H1 (cell line): ENCODE data around the gene DIAPH1. TPM values are rescaled to one million over a fixed set of nuclear protein-coding genes. Genes with fewer than 3 reads are reported as not detected.

Source experiments
- CTCF ChIA-PET: fragments of 300-600 bp; sonication (Branson Sonifier 250); formaldehyde crosslinking; loops from one replicate; lab custom pipeline; 2021; ENCODE audit not compliant: partially characterized antibody; lab: Charles Lee
- POLR2A ChIA-PET: fragments of 300-600 bp; sonication (Branson Sonifier 250); formaldehyde crosslinking; loops from one replicate; lab custom pipeline; 2021; ENCODE audit warnings: inconsistent platforms; ENCODE audit not compliant: partially characterized antibody; lab: Charles Lee
- DNase-seq, 2 experiments: peaks; one replicate each; pipeline versions ENCODE4 v3.0.0 to v3.0.0-alpha.2; 2010 to 2022; ENCODE audit warnings: low spot score in 2 of 2, low read depth in 1 of 2, mixed read lengths in 1 of 2
- FAIRE-seq: peaks from 2 replicates; lab custom pipeline; 2011; peaks lifted over from hg19 to GRCh38; lab: Jason Lieb, UNC
- H2AFZ ChIP-seq: 2 replicates; pipeline ENCODE4 v1.8.1; 2012; ENCODE audit warnings: low read length, inconsistent platforms
- H2AK5ac ChIP-seq: 2 replicates; pipeline ENCODE4 v1.6.1; 2013; ENCODE audit warnings: low read depth, low read length
- H2BK120ac ChIP-seq: replicated peaks from 2 replicates; pipeline ENCODE3; 2013; ENCODE audit warnings: low read depth, low read length, inconsistent platforms
- H2BK12ac ChIP-seq: 2 replicates; pipeline ENCODE4 v1.6.1; 2013; ENCODE audit warnings: low read depth, low read length
- H2BK15ac ChIP-seq: 2 replicates; pipeline ENCODE4 v1.6.1; 2013; ENCODE audit warnings: low read length
- H2BK20ac ChIP-seq: 2 replicates; pipeline ENCODE4 v1.6.1; 2013; ENCODE audit warnings: low read length
- H2BK5ac ChIP-seq: 2 replicates; pipeline ENCODE4 v1.6.1; 2013; ENCODE audit warnings: low read depth, low read length
- H3K14ac ChIP-seq: 2 replicates; pipeline ENCODE4 v1.6.1; 2013; ENCODE audit warnings: inconsistent platforms; ENCODE audit not compliant: insufficient read length
- H3K18ac ChIP-seq: 2 replicates; pipeline ENCODE4 v1.6.1; 2013; ENCODE audit warnings: low read length; ENCODE audit errors: extremely low read depth
- H3K23ac ChIP-seq: 2 replicates; pipeline ENCODE4 v1.6.1; 2013; ENCODE audit warnings: inconsistent platforms; ENCODE audit not compliant: insufficient read length
- H3K23me2 ChIP-seq: 2 replicates; pipeline ENCODE4 v1.6.1; 2013; ENCODE audit warnings: low read depth, low read length
- H3K27ac ChIP-seq: 2 replicates; pipeline ENCODE4 v1.6.1; 2011; ENCODE audit warnings: low read depth, low read length, inconsistent platforms
- H3K27me3 ChIP-seq, 4 experiments: replicated peaks in 1 of 4; 1 replicate in 1 of 4; 2 replicates in 3 of 4; pipeline versions ENCODE4 v1.6.1 to v1.8.1; 2011 to 2013; ENCODE audit warnings: low read length in 3 of 4, mild to moderate bottlenecking in 3 of 4, inconsistent platforms in 2 of 4, mixed read lengths in 2 of 4, moderate library complexity in 1 of 4; ENCODE audit not compliant: control insufficient read depth in 3 of 4, insufficient read depth in 3 of 4; ENCODE audit errors: extremely low read depth in 1 of 4
- H3K36me3 ChIP-seq, 4 experiments: 2 replicates each; pipeline versions ENCODE4 v1.6.1 to v1.8.1; 2011 to 2013; ENCODE audit warnings: mild to moderate bottlenecking in 4 of 4, low read length in 3 of 4, moderate library complexity in 2 of 4, control low read depth in 1 of 4, inconsistent platforms in 1 of 4; ENCODE audit not compliant: insufficient read depth in 4 of 4, control insufficient read depth in 2 of 4
- H3K4ac ChIP-seq: replicated peaks from 2 replicates; pipeline ENCODE3; 2013; ENCODE audit warnings: low read length, low read depth, mixed read lengths, inconsistent platforms; ENCODE audit not compliant: insufficient read length
- H3K4me1 ChIP-seq, 4 experiments: replicated peaks in 1 of 4; 1 replicate in 1 of 4; 2 replicates in 3 of 4; pipeline versions ENCODE4 v1.6.1 to v1.8.1; 2011 to 2013; ENCODE audit warnings: low read length in 3 of 4, inconsistent platforms in 2 of 4, mixed read lengths in 1 of 4; ENCODE audit not compliant: insufficient read depth in 4 of 4, control insufficient read depth in 3 of 4
- H3K4me2 ChIP-seq, 2 experiments: 2 replicates each; pipeline versions ENCODE4 v1.6.1 to v1.8.1; 2011 to 2013; ENCODE audit warnings: low read depth in 2 of 2, low read length in 2 of 2, control low read depth in 1 of 2, inconsistent platforms in 1 of 2, mild to moderate bottlenecking in 1 of 2; ENCODE audit not compliant: insufficient read depth in 1 of 2
- H3K4me3 ChIP-seq, 4 experiments: fragments of 200-600, 300-600 bp in 1 of 4; sonication (generic), shearing (Covaris generic), sonication (Bioruptor Twin) in 1 of 4; 2 replicates each; pipeline versions ENCODE4 v1.5.1 to v1.8.1; 2011 to 2016; ENCODE audit warnings: low read length in 4 of 4, low read depth in 3 of 4, control low read depth in 2 of 4, inconsistent platforms in 2 of 4, mild to moderate bottlenecking in 2 of 4, mixed read lengths in 1 of 4, moderate library complexity in 1 of 4; ENCODE audit not compliant: insufficient read depth in 2 of 4; ENCODE audit errors: extremely low read depth in 1 of 4
- H3K56ac ChIP-seq: replicated peaks from 2 replicates; pipeline ENCODE3; 2013; ENCODE audit warnings: low read depth, mild to moderate bottlenecking, mixed read lengths, low read length, inconsistent platforms; ENCODE audit not compliant: insufficient read length
- H3K79me1 ChIP-seq: 2 replicates; pipeline ENCODE4 v1.6.1; 2013; ENCODE audit warnings: low read depth, low read length, control low read depth
- H3K79me2 ChIP-seq, 2 experiments: 2 replicates each; pipeline versions ENCODE4 v1.6.1 to v1.8.1; 2012 to 2013; ENCODE audit warnings: low read length in 2 of 2, mild to moderate bottlenecking in 2 of 2, inconsistent platforms in 1 of 2; ENCODE audit not compliant: insufficient read depth in 2 of 2, control insufficient read depth in 1 of 2
- H3K9ac ChIP-seq, 4 experiments: replicated peaks in 1 of 4; 1 replicate in 1 of 4; 2 replicates in 3 of 4; pipeline versions ENCODE4 v1.6.1 to v1.8.1; 2011 to 2013; ENCODE audit warnings: low read depth in 3 of 4, low read length in 3 of 4, control low read depth in 2 of 4, mild to moderate bottlenecking in 2 of 4, moderate library complexity in 2 of 4, inconsistent platforms in 1 of 4; ENCODE audit errors: extremely low read depth in 1 of 4
- H3K9me3 ChIP-seq, 2 experiments: 2 replicates each; pipeline versions ENCODE4 v1.6.1 to v1.8.1; 2012 to 2013; ENCODE audit warnings: mild to moderate bottlenecking in 2 of 2, moderate library complexity in 2 of 2, control low read depth in 1 of 2, inconsistent platforms in 1 of 2, low read depth in 1 of 2, low read length in 1 of 2, mixed read lengths in 1 of 2; ENCODE audit not compliant: insufficient read depth in 2 of 2
- H4K20me1 ChIP-seq, 2 experiments: replicated peaks in 1 of 2; 2 replicates each; pipeline versions ENCODE3 to v1.8.1; 2011 to 2013; ENCODE audit warnings: inconsistent platforms in 2 of 2, low read length in 2 of 2, mild to moderate bottlenecking in 1 of 2; ENCODE audit not compliant: insufficient read depth in 2 of 2, control insufficient read depth in 1 of 2
- H4K5ac ChIP-seq: 2 replicates; pipeline ENCODE4 v1.6.1; 2013; ENCODE audit warnings: low read length, low read depth, mixed read lengths, inconsistent platforms; ENCODE audit not compliant: insufficient read length
- H4K8ac ChIP-seq: 2 replicates; pipeline ENCODE4 v1.8.0; 2013; ENCODE audit warnings: mild to moderate bottlenecking, moderate library complexity, low read length, inconsistent platforms; ENCODE audit not compliant: insufficient read depth; ENCODE audit errors: extremely low read depth
- H4K91ac ChIP-seq: replicated peaks from 2 replicates; pipeline ENCODE3; 2013; ENCODE audit warnings: low read length, mixed read lengths, inconsistent platforms; ENCODE audit not compliant: insufficient read length
- CBX5 ChIP-seq: fragments of 300-800, 300-1000 bp; sonication (generic); IDR thresholded peaks from 2 replicates; pipeline ENCODE4 v1.7.1; 2016; ENCODE audit warnings: antibody characterized with exemption, low read length, low read depth
- CBX8 ChIP-seq: fragments of 300-800, 300-1000 bp; sonication (generic); IDR thresholded peaks from 2 replicates; pipeline ENCODE4 v1.7.1; 2016; ENCODE audit warnings: low read depth, low read length, borderline replicate concordance
- CTBP2 ChIP-seq: IDR thresholded peaks from 2 replicates; pipeline ENCODE4 v1.7.0; 2011; ENCODE audit warnings: borderline replicate concordance, mild to moderate bottlenecking, moderate library complexity, mixed read lengths, low read length; ENCODE audit not compliant: insufficient read depth, insufficient read length
- GTF2F1 ChIP-seq: IDR thresholded peaks from 2 replicates; pipeline ENCODE4 v1.6.1; 2012; ENCODE audit warnings: low read depth, low read length, improper control_type of control experiment, borderline replicate concordance
- HDAC6 ChIP-seq: IDR thresholded peaks from one replicate; pipeline ENCODE4 v1.7.1; 2012; ENCODE audit warnings: low read depth, mild to moderate bottlenecking, inconsistent platforms, low read length, moderate library complexity
- KDM5A ChIP-seq: fragments of 200-600 bp; IDR thresholded peaks from 2 replicates; pipeline ENCODE4 v1.7.1; 2012; ENCODE audit warnings: mild to moderate bottlenecking, low read length, inconsistent platforms, mixed read lengths
- RBBP5 ChIP-seq: IDR thresholded peaks from 2 replicates; pipeline ENCODE4 v1.7.1; 2012; ENCODE audit warnings: low read depth, mild to moderate bottlenecking, inconsistent platforms, low read length, moderate library complexity, borderline replicate concordance
- SIX5 ChIP-seq: IDR thresholded peaks from 2 replicates; pipeline ENCODE4 v1.6.1; 2011; ENCODE audit warnings: mild to moderate bottlenecking, low read depth, low read length
- SRF ChIP-seq: IDR thresholded peaks from 2 replicates; pipeline ENCODE4 v1.6.1; 2011; ENCODE audit warnings: mild to moderate bottlenecking, low read depth, low read length, moderate library complexity
- USF2 ChIP-seq: IDR thresholded peaks from 2 replicates; pipeline ENCODE4 v1.6.1; 2011; ENCODE audit warnings: low read length, improper control_type of control experiment
- WGBS, 2 experiments: shearing (Covaris generic) in 1 of 2; methylation state at CpG; one replicate each; pipeline versions ENCODE4 v1.1.6 to v1.1.7; 2013 to 2015; ENCODE audit warnings: low lambda C conversion rate in 2 of 2, mixed read lengths in 2 of 2, inconsistent platforms in 1 of 2, low coverage in 1 of 2, missing lambda C conversion rate in 1 of 2; ENCODE audit not compliant: insufficient replicate concordance in 2 of 2, insufficient coverage in 1 of 2, insufficient read length in 1 of 2; ENCODE audit errors: extremely low coverage in 1 of 2, missing lambda C conversion rate in 1 of 2; 5-methylcytosine and 5-hydroxymethylcytosine counted together
- polyA plus RNA-seq, 7 experiments: library from polyadenylated mRNA; depleted of rRNA in 3 of 7; stranded (reverse) in 5 of 7; unstranded in 2 of 7; fragments of >200 nt in 5 of 7; fragments of 200-250 nt in 2 of 7; gene quantifications; 1 replicate in 5 of 7; 2 replicates in 1 of 7; 4 replicates in 1 of 7; pipeline versions ENCODE4 v1.2.1 to v1.2.3, GENCODE V29; 2011 to 2013; ENCODE audit warnings: missing spikeins in 2 of 7, mixed read lengths in 2 of 7
- total RNA-seq: library from RNA; stranded (reverse); fragmentation: NEBNext Ultra II Directional; extraction: Animal tissue kit (Norgen Biotek cat#: 25700); gene quantifications from 2 replicates; pipeline ENCODE4 v1.2.1, GENCODE V29; 2021

The DIAPH1 gene
- total and polyA plus RNA-seq, 2 of the 8 experiments (the other 6 are each of a cell fraction or from before 2014, with no cell fraction given) = 61.2 to 114 TPM

- Histone ChIP-seq H3K36me3 (peaks cover 0 to 17% (median 2%) of the 10 kb centered on the region in 4 experiments; a peak in 3 of 8 replicates), H3K4me2 (peak overlapping the region; percentile 90 to 97), H3K79me1 (peaks cover 12% of the 10 kb centered on the region), H4K20me1 (peaks cover 3 to 15% of the 10 kb centered on the region in 2 experiments), H4K91ac (peak overlapping the region; percentile 61), H3K9me3 (no peaks in the 10 kb centered on the region), H3K4me1 (peaks cover 0 to 5% (median 3%) of the 10 kb centered on the region in 4 experiments; a peak in 5 of 7 replicates), H2BK5ac (peak overlapping the region; percentile 71; the same call in 1 of the 2 replicates), H3K27ac (no peak overlapping the region), H3K9ac (peak overlapping the region in 2 of 4 experiments; percentile 55 to 63; a peak in 4 of 7 replicates), H3K18ac (peak overlapping the region; percentile 71), H2AFZ (no peak overlapping the region), H3K14ac (no peak overlapping the region), H2BK20ac (no peak overlapping the region), H3K27me3 (peaks cover 0 to 4% (median 0%) of the 10 kb centered on the region in 4 experiments; a peak in 1 of 7 replicates), H3K79me2 (peaks cover 10 to 31% of the 10 kb centered on the region in 2 experiments), H4K5ac (no peak overlapping the region), H2BK12ac (peak overlapping the region; percentile 96), H4K8ac (peak overlapping the region; percentile 81), H2AK5ac (0 out of 2 replicates have a peak overlapping the region, but pooled peaks have one; percentile 3), H3K23me2 (peaks cover 14% of the 10 kb centered on the region), H3K56ac (no peak overlapping the region), H3K4ac (peak overlapping the region; percentile 61), H3K23ac (no peak overlapping the region), H2BK120ac (no peak overlapping the region), H3K4me3 (peak overlapping the region; percentile 84 to 99 (median 98)), H2BK15ac (peak overlapping the region; percentile 97)
- CTCF ChIA-PET = interaction anchor here (0.6 to 10.3 kb wide), 18 partner anchors 9 to 347 kb away, joined by 3 to 117 read pairs (median 4); partner anchors contain the start of gene DIAPH1
- FAIRE-seq (no peak), DNase-seq (peak; percentile 87 to 91)
- WGBS, 2 experiments = 8% methylated on average over 39 of the region's 40 CpGs; no CpG with 5 or more reads in 1 of the 2 experiments
- POLR2A ChIA-PET = interaction anchor here (0.7 to 6.8 kb wide), 16 partner anchors 11 to 323 kb away, joined by 3 to 96 read pairs (median 5); partner anchors contain the start of genes ARAP3, DIAPH1 and FCHSD1
- no peak for TF ChIP-seq SIX5
- no peak for TF ChIP-seq HDAC6
- no peak for TF ChIP-seq CBX5
- no peak for TF ChIP-seq GTF2F1
- 0 out of 2 replicates have a peak, but pooled peaks have one; percentile 27 for TF ChIP-seq SRF
- TF ChIP-seq USF2 = no peak
- TF ChIP-seq CBX8 = no peak
- TF ChIP-seq CTBP2 = no peak
- TF ChIP-seq RBBP5 = peak; percentile 89; the same call in 1 of the 2 replicates
- TF ChIP-seq KDM5A = no peak; the same call in 1 of the 2 replicates
Measured at GRCh38 chr5:141637767-141638419, 19.1 kb upstream of the DIAPH1 start.
